Tibial nerve (tissue), 4 donors: ENCODE data around the gene SHC1. TPM values are rescaled to one million over a fixed set of nuclear protein-coding genes. Genes with fewer than 3 reads are reported as not detected.
A peak's percentile ranks its signal among the peaks of the same experiment; 100 is the strongest.
"Not testable (repeated sequence)": the region's sequence is repeated elsewhere in the genome, so short reads cannot be mapped to it uniquely, and the experiment has no call there.

Experiments used
- DNase-seq, 2 donors: peaks; one replicate each; pipeline ENCODE4 v3.0.0-alpha.2; 2019; ENCODE audit warnings: low spot score in 2 of 2
- H3K27ac ChIP-seq, 4 donors: fragments of 200-600 bp; sonication (generic) in 3 of 4; one replicate each; pipeline ENCODE4 v1.5.1; 2017 to 2019; ENCODE audit warnings: mild to moderate bottlenecking in 1 of 4
- H3K27me3 ChIP-seq, 2 donors: fragments of 200-600 bp; sonication (generic) in 1 of 2; one replicate each; pipeline versions ENCODE4 v1.5.1 to v1.6.0; 2017 to 2019
- H3K36me3 ChIP-seq, 3 donors: fragments of 200-600 bp; sonication (generic); one replicate each; pipeline ENCODE4 v1.5.1; 2018 to 2019
- H3K4me1 ChIP-seq, 4 donors: fragments of 200-600 bp; sonication (generic) in 3 of 4; one replicate each; pipeline ENCODE4 v1.5.1; 2017 to 2019
- H3K4me3 ChIP-seq, 4 donors: fragments of 200-600 bp; sonication (generic) in 3 of 4; one replicate each; pipeline ENCODE4 v1.5.1; 2017 to 2019; ENCODE audit warnings: mild to moderate bottlenecking in 1 of 4, moderate library complexity in 1 of 4
- H3K9me3 ChIP-seq, 4 donors: fragments of 200-600 bp; sonication (generic) in 3 of 4; one replicate each; pipeline ENCODE4 v1.5.1; 2017 to 2019
- EP300 ChIP-seq, 2 donors: sonication (generic); formaldehyde crosslinking; IDR thresholded peaks; one replicate each; pipeline ENCODE4 v1.6.1; 2017; ENCODE audit warnings: antibody characterized with exemption in 2 of 2, mild to moderate bottlenecking in 1 of 2
- POLR2A ChIP-seq, 2 donors: fragments of 450-650 bp; IDR thresholded peaks; one replicate each; pipeline ENCODE4 v1.6.1; 2017; ENCODE audit warnings: antibody characterized with exemption in 2 of 2, mild to moderate bottlenecking in 2 of 2, moderate library complexity in 2 of 2
- WGBS, 2 donors: methylation state at CpG; one replicate each; pipeline ENCODE4 v1.1.5; 2018; 5-methylcytosine and 5-hydroxymethylcytosine counted together
- total RNA-seq, 4 donors: library from RNA; depleted of rRNA; stranded (reverse); fragments of >200 nt; gene quantifications; one replicate each; pipeline ENCODE4 v1.1.0, GENCODE V29; 2016
- TF ChIP-seq, protein P1 (sequence below), 5 experiments: fragments of 200-600 bp in 3 of 5; fragments of 450-650 bp in 2 of 5; sonication (generic) in 3 of 5; IDR thresholded peaks; one replicate each; pipeline ENCODE4 v1.5.1; 2016 to 2019; ENCODE audit warnings: antibody characterized with exemption in 5 of 5, mild to moderate bottlenecking in 3 of 5, moderate library complexity in 2 of 5

The SHC1 gene
- total RNA-seq, 4 donors from 2014 or later, result 82.9 to 168 (median 101) TPM

DNA sequence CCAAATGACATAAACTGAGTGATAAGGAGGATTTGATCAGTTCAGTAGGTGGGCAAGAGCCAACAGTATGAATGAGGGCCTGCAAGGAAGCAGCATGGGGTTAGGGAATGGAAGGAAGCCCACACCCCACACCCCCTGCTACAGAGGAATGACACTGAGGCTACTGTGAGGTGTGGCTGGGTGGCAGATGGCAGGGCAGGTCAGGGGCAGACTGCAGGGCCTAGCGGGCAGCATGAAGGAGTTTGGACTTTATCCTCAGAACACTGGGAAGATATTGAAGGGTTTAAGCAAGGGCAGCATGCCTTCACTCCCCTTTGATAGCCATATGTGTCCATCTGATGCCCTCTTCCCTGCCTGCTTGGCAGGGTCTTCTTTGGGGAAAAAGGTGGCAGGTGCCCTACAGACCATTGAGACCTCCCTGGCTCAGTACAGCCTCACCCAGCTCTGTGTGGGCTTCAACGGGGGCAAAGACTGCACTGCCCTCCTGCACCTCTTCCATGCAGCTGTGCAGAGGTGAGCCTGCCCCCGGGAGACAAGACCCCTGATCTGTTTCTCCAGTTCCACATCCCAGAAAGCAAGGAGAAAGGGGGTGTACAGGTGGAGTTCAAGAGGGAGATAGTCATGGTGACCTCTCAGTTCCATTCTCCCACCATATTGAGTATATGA is 18.8 kb upstream of the SHC1 start:
- H3K4me3 ChIP-seq, result no peak overlapping the region
- 75 to 84% methylated on average over 3 of the region's 3 CpGs for WGBS, 2 donors
- H3K27ac ChIP-seq, result no peak overlapping the region
- no peak for DNase-seq
- peaks cover 0 to 12% (median 3%) of the 10 kb centered on the region in 4 donors for H3K4me1 ChIP-seq
- no peaks in the 10 kb centered on the region for H3K27me3 ChIP-seq
- H3K9me3 ChIP-seq, result no peaks in the 10 kb centered on the region
- H3K36me3 ChIP-seq, result peaks cover 0 to 73% (median 0%) of the 10 kb centered on the region in 3 donors
- TF ChIP-seq, protein P1, sequence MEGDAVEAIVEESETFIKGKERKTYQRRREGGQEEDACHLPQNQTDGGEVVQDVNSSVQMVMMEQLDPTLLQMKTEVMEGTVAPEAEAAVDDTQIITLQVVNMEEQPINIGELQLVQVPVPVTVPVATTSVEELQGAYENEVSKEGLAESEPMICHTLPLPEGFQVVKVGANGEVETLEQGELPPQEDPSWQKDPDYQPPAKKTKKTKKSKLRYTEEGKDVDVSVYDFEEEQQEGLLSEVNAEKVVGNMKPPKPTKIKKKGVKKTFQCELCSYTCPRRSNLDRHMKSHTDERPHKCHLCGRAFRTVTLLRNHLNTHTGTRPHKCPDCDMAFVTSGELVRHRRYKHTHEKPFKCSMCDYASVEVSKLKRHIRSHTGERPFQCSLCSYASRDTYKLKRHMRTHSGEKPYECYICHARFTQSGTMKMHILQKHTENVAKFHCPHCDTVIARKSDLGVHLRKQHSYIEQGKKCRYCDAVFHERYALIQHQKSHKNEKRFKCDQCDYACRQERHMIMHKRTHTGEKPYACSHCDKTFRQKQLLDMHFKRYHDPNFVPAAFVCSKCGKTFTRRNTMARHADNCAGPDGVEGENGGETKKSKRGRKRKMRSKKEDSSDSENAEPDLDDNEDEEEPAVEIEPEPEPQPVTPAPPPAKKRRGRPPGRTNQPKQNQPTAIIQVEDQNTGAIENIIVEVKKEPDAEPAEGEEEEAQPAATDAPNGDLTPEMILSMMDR (IDR thresholded peaks at IDR 0.05), result no peak
- TF ChIP-seq POLR2A (IDR thresholded peaks at IDR 0.05) (no peak), EP300 (IDR thresholded peaks at IDR 0.05) (no peak)

DNA sequence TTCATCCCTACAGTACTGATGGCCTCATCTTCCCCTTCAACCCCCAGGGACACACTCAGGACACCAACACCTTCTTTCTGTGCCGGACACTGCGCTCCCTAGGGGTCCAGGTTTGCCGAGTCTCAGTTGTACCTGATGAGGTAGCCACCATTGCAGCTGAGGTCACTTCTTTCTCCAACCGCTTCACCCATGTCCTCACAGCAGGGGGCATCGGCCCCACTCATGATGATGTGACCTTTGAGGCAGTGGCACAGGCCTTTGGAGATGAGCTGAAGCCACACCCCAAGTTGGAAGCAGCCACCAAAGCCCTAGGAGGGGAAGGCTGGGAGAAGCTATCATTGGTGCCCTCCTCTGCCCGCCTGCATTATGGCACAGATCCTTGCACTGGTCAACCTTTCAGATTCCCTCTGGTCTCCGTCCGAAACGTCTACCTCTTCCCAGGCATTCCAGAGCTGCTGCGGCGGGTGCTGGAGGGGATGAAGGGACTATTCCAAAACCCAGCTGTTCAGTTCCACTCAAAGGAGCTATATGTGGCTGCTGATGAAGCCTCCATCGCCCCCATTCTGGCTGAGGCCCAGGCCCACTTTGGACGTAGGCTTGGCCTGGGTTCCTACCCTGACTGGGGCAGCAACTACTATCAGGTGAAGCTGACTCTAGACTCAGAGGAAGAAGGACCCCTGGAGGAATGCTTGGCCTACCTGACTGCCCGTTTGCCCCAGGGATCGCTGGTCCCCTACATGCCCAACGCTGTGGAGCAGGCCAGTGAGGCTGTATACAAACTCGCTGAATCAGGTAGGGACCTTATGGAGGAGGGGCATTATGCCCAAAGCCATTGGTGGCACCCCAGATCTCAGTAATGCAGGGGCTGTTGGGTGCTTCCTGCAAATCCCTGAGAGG is 17.8 kb upstream of the SHC1 start:
- no peak for DNase-seq
- peaks cover 3 to 21% (median 9%) of the 10 kb centered on the region in 4 donors for H3K4me1 ChIP-seq
- no peak overlapping the region for H3K27ac ChIP-seq
- H3K9me3 ChIP-seq, result no peaks in the 10 kb centered on the region
- 86 to 87% methylated on average over 17 of the region's 17 CpGs for WGBS, 2 donors
- H3K27me3 ChIP-seq, result no peaks in the 10 kb centered on the region
- H3K36me3 ChIP-seq, result peaks cover 0 to 69% (median 0%) of the 10 kb centered on the region in 3 donors
- TF ChIP-seq, protein P1 (IDR thresholded peaks at IDR 0.05), result no peak
- TF ChIP-seq POLR2A (IDR thresholded peaks at IDR 0.05), result no peak
- TF ChIP-seq EP300 (IDR thresholded peaks at IDR 0.05), result no peak
- H3K4me3 ChIP-seq, result no peak overlapping the region

DNA sequence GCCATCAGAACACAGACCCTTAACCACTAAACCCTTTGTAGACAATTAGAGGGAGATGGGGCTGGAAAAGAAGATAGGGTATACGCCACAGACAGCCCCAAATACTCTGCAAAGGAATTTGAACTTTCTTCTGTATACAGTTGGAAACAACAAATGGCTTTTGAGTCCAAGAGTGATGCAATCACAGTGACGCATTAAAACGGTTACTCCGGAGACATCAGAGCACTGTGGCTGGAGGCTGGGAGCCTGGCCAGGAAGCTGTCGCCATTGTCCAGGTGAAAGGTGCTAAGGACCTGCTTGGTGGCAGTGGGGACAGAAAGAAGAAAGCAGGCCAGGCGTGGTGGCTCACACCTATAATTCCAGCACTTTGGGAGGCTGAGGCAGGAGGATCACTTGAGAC is 16.8 kb upstream of the SHC1 start:
- Histone ChIP-seq H3K27ac (no peak overlapping the region), H3K4me1 (peaks cover 3 to 26% (median 12%) of the 10 kb centered on the region in 4 donors), H3K4me3 (no peak overlapping the region), H3K36me3 (peaks cover 0 to 60% (median 0%) of the 10 kb centered on the region in 3 donors), H3K27me3 (no peaks in the 10 kb centered on the region), H3K9me3 (no peaks in the 10 kb centered on the region)
- WGBS, 2 donors, result 80 to 81% methylated on average over 6 of the region's 6 CpGs
- no peak for DNase-seq
- TF ChIP-seq, protein P1 (IDR thresholded peaks at IDR 0.05), result no peak
- TF ChIP-seq POLR2A (IDR thresholded peaks at IDR 0.05), result no peak
- TF ChIP-seq EP300 (IDR thresholded peaks at IDR 0.05), result no peak

DNA sequence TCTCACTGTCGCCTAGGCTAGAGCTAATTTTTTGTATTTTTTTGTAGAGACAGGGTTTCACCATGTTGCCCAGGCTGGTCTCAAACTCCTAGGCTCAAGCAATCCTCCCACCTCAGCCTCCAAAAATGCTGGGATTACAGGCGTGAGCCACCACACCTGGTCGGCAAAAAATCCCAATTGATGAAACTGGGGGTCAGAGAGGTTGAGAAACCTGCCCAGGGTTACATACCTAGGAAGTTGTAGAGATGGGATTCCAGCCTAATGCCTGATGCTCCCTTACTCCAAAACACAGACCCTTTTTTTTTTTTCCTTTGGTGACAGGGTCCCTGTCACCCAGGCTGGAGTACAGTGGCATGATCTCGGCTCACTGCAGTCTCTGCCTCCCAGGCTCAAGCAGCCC is 16.2 kb upstream of the SHC1 start:
- H3K36me3 ChIP-seq, result peaks cover 0 to 54% (median 0%) of the 10 kb centered on the region in 3 donors
- peaks cover 3 to 29% (median 13%) of the 10 kb centered on the region in 4 donors for H3K4me1 ChIP-seq
- WGBS, 2 donors, result 85 to 88% methylated on average over 4 of the region's 4 CpGs
- not testable (repeated sequence) for H3K27me3 ChIP-seq, H3K27ac ChIP-seq, DNase-seq, H3K9me3 ChIP-seq, H3K4me3 ChIP-seq

DNA sequence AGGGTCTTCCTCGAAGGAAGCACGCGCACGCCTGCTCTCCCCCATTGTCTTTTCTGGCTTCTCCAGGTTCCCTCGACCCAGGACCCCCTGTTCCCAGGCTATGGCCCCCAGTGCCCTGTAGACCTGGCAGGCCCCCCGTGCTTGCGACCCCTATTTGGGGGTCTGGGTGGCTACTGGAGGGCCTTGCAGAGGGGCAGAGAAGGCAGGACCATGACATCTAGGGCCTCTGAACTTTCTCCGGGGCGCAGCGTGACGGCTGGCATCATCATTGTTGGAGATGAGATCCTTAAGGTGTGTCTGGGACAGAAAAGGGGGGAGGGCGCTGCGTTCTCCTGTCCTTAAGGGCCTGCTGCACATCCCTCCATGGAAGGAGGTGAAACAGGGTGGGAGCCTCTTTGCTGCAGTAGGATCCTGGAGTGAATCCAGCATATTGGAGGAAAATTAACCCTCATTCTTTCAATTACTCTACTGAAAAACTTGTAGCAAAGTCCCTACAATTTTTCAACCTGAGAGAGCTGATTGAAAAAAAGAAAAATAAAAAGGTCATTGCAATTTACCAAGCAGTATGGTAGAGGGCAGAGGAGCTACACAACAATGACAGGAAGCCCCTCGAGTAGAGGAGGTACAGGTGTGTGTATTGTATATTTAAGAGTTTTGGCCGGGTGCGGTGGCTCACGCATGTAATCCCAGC is 13.4 kb upstream of the SHC1 start:
- TF ChIP-seq EP300 (IDR thresholded peaks at IDR 0.05), result no peak
- TF ChIP-seq POLR2A (IDR thresholded peaks at IDR 0.05), result no peak
- TF ChIP-seq, protein P1 (IDR thresholded peaks at IDR 0.05), result no peak
- Histone ChIP-seq H3K36me3 (peaks cover 0 to 28% (median 0%) of the 10 kb centered on the region in 3 donors), H3K4me1 (peaks cover 3 to 29% (median 13%) of the 10 kb centered on the region in 4 donors), H3K4me3 (peak overlapping the region; percentile 49 to 86 (median 72)), H3K27ac (peak overlapping the region in 3 of 4 donors; percentile 72 to 85 (median 73)), H3K27me3 (no peaks in the 10 kb centered on the region), H3K9me3 (no peaks in the 10 kb centered on the region)
- 16 to 26% methylated on average over 12 to 16 of the region's 17 CpGs for WGBS, 2 donors
- no peak for DNase-seq
